ENCODE results near the gene NR2F2. TPM values are rescaled to one million over a fixed set of nuclear protein-coding genes. Genes with fewer than 3 reads are reported as not detected.

The NR2F2 gene
- total RNA-seq, 1 donor from 2014 or later, result 1.9 TPM

GRCh38 chr15:96367311-96368200 is 37.1 kb downstream of the NR2F2 start:
- peaks cover 6% of the 10 kb centered on the region for H3K9me3 Mint-ChIP-seq (ENCODE audit: unreplicated experiment)
- H3K27me3 Mint-ChIP-seq (ENCODE audit: unreplicated experiment), result peaks cover 41% of the 10 kb centered on the region

GRCh38 chr15:96369351-96369750 is 38.9 kb downstream of the NR2F2 start:
- TF ChIP-seq CTCF (IDR thresholded peaks at IDR 0.05; ENCODE audit: partially characterized antibody, unreplicated experiment), result no peak
- Mint-ChIP-seq H3K9me3 (ENCODE audit: unreplicated experiment) (peaks cover 6% of the 10 kb centered on the region), H3K27me3 (ENCODE audit: unreplicated experiment) (peaks cover 42% of the 10 kb centered on the region), H3K4me1 (ENCODE audit: low read depth, unreplicated experiment) (no peaks in the 10 kb centered on the region), H3K4me3 (ENCODE audit: unreplicated experiment) (no peak overlapping the region), H3K36me3 (ENCODE audit: unreplicated experiment) (no peaks in the 10 kb centered on the region), H3K27ac (ENCODE audit: unreplicated experiment) (no peak overlapping the region)
- DNase-seq, result no peak

More at GRCh38 chr15:96367311-96368200, 37.1 kb downstream of the NR2F2 start:
- H3K4me1 Mint-ChIP-seq (ENCODE audit: low read depth, unreplicated experiment), result peaks cover under 1% of the 10 kb centered on the region
- DNase-seq, result no peak
- TF ChIP-seq CTCF (IDR thresholded peaks at IDR 0.05; ENCODE audit: partially characterized antibody, unreplicated experiment), result no peak
- H3K27ac Mint-ChIP-seq (ENCODE audit: unreplicated experiment), result no peak overlapping the region
- no peaks in the 10 kb centered on the region for H3K36me3 Mint-ChIP-seq (ENCODE audit: unreplicated experiment)
- H3K4me3 Mint-ChIP-seq (ENCODE audit: unreplicated experiment), result no peak overlapping the region

DNA sequence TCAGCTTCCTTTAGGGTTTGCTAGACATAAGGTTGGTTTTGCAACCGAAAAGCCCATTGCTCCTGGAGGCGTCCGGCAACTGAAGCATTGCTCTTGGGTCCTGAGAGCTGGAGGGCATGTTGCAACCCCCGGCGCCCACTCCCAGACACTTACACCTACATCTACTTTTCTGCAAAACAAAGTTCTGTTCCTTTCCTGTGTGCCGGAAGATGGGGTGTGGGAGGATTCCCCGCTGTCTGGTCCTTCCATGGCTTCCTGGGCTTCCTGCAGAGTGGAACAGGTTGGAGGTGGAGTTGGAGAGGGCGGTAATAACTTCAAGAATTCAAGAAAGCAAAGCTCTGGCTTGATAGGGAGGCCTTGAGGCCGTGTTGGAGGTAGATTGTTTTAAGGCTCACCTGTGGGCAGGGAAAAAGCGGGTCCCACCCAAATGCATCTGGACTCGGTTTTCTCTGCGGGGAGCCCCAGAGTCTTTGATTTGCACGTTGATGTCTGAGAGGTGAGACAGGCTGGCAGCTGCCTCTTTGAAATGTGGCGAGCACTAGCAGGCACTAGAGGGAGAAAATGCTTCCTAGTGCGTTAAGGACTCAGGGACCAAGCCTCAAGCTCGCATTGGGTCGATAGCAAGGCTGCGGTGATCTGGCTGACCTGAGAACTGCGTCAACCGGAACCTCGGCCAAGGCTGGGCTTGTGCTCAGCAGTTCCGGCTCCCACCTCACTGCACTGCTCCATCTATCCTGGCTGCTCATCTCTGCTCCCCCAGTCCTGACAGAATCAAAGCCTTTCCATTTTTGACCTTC is 39.5 kb downstream of the NR2F2 start:
- TF ChIP-seq CTCF (IDR thresholded peaks at IDR 0.05; ENCODE audit: partially characterized antibody, unreplicated experiment), result no peak
- H3K36me3 Mint-ChIP-seq (ENCODE audit: unreplicated experiment), result no peaks in the 10 kb centered on the region
- no peak overlapping the region for H3K4me3 Mint-ChIP-seq (ENCODE audit: unreplicated experiment)
- DNase-seq, result no peak
- H3K9me3 Mint-ChIP-seq (ENCODE audit: unreplicated experiment), result peaks cover 6% of the 10 kb centered on the region
- no peak overlapping the region for H3K27ac Mint-ChIP-seq (ENCODE audit: unreplicated experiment)
- H3K4me1 Mint-ChIP-seq (ENCODE audit: low read depth, unreplicated experiment), result no peaks in the 10 kb centered on the region
- H3K27me3 Mint-ChIP-seq (ENCODE audit: unreplicated experiment), result peaks cover 41% of the 10 kb centered on the region

DNA sequence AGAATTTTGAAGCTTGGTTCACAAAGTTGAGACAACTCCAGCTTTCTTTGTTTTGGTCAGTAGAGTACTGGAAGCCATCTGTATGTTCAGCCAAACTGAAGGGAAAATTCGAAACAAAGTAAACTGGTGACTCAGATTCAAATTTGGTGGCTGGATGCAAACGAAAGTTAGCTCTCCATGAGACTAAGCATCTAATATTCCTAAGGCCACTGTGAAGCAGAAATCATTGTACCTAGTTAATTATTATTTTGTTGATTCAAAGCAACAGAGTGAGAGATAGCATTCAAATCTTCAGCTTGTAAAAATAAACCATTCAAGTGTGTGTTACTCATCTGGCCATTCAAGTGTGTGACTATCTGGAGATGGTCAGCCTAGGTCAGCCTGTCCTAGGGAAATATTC is 42.1 kb downstream of the NR2F2 start:
- peaks cover 6% of the 10 kb centered on the region for H3K9me3 Mint-ChIP-seq (ENCODE audit: unreplicated experiment)
- no peak overlapping the region for H3K4me3 Mint-ChIP-seq (ENCODE audit: unreplicated experiment)
- no peaks in the 10 kb centered on the region for H3K36me3 Mint-ChIP-seq (ENCODE audit: unreplicated experiment)
- no peak overlapping the region for H3K27ac Mint-ChIP-seq (ENCODE audit: unreplicated experiment)
- H3K27me3 Mint-ChIP-seq (ENCODE audit: unreplicated experiment), result peaks cover 29% of the 10 kb centered on the region
- no peak for TF ChIP-seq CTCF (IDR thresholded peaks at IDR 0.05; ENCODE audit: partially characterized antibody, unreplicated experiment)
- no peaks in the 10 kb centered on the region for H3K4me1 Mint-ChIP-seq (ENCODE audit: low read depth, unreplicated experiment)
- no peak for DNase-seq

Measured in glutamatergic neuron (in vitro differentiated cells).